GM19043 (cell line): ENCODE measurements around the gene TNNI3.
A peak's percentile ranks its signal among the peaks of the same experiment; 100 is the strongest.

ENCODE experiments used
- ATAC-seq: cut with Tn5 transposase; IDR thresholded peaks from one replicate; pipeline ENCODE4 v1.9.1; 2021; ENCODE audit warnings: low read depth; ENCODE audit not compliant: unreplicated experiment

TNNI3 gene

DNA sequence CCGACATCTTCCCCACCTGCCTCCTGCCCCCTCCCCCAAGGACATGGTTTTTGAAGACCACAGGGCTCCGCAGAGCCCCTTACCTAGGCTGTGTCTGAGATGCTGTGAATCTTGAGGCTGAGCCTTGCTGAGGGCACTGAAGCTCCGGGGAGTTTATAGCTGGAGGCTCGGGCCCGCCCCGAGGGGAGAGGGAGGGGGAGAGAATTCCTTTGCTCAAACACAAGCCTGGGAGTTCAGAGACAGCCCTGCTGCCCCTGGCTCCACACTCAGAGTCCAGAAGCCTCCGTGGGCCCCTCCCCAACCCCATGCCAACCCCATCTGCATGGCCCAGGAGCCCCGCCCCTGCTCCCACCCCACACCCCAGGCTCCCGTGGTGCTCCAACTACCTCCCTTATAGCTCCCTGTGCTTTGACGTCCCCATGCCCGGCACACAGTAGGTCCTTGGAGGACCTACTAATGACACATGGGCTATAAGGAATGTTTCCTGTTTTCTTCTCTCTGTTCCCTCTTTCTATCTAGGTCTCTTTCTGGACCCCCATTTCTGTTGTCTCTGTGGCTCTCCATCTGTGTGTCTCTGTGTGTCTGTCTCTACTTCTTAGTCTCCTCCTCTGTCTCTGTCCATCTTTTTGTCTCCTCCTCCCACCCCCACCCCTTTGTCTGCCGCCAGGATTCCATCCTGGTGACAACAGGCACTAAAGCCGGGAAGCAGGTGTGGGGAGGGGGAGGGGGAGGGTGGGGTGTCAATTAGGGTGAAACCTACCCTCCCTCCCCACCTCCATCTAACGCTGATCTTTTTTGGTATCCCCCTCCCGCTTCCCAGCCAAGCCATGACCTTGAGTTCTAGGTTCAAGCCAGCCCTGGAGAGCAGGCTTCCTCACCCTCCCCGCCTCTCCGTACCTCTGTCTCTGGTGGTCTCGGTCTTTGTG lies 8.2 kb downstream of the TNNI3 start, which contains the start of gene TNNT1:
TSS of gene TNNT1 (minus strand) at position 129 of the 926 bp plus-strand sequence. CDS start 2,049 bp downstream, outside the sequence.
- ATAC-seq = no peak

DNA sequence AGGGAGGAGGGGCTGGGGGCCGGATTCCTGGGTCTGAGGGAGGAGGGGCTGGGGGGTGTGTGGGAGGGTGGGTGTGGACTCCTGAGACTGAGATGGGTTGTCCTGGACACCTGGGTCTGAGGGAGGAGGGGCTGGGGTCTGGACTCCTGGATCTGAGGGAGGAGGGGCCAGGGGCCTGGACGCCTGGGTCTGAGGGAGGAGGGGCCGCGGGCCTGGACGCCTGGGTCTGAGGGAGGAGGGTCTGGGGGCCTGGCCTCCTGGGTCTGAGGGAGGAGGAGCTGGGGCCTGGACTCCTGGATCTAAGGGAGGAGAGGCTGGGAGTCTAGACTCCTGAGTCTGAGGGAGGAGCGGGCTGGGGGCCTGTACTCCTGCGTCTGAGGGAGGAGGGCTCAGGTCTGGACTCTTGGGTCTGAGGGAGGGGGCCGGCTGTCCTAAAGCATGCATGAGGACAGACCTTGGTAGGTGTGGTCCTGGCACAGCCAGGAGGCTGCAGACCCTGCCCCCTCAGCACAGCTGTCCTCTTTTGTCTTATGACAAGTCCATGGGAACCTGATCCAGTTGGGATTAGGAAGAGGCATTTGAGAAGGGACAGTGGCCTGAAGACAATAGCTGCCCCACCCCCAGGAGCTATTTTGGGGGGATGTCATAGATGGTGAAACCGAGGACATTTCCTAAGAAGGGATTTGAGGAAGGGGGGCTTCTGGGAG lies 9.8 kb downstream of the TNNI3 start:
- no peak for ATAC-seq

DNA sequence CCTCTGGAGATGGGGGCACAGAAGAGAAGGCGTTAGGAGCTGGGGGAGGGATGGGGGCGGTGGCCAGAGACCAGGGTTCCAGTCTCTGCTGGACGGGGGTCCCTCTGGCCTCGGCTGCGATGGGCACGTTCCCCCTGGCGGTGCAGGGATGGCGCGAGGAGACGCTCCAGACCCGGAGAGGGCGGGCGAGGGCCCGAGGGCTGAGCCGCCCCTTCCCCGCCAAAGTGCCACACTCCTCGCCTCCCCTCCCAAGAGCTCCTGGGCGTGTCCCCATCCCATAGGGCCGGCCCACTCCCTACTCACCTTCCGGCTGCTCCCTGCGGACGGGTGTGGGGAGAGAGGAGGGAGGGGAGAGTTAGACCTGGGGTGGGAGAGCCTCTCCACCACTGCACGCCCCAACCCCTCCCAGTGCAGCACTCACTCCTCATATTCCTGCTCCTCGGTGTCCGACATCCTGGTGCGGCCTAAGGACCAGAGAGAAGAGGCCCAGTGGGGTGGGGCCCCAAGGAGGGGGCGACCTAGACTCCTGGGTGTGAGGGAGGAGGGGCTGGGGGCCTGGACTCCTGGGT lies 10.7 kb downstream of the TNNI3 start:
- ATAC-seq = no peak

DNA sequence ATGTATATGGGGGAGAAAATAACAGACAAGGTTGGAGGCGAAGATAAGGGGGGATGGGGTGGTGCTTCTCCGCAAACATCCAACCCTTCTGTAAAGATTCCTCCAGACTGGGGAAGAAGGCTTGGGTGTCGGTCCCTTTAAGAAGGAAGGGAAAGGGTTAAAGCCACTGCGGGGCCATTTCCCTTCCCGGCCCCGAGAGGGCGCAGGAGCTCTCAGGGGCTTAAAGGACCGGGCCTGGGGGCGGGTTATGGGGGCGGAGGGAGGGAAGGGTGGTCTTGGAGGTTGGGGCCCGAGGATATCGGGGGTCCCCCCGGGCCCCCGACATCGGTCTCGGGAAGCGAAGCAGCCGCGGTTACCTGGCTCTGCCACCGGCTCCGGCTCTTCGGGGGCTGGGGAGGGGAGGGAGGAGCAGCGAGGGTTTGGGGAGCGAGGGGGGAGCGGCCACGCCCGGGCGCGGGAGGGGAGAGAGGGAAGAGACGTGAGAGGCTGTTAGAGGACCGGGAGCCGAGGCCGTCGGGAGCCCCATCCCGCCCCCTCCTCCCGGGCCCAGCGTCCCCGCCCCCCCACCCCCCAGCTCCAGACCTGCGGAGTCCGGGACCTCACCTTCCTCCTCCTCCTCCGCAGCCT lies 11.3 kb downstream of the TNNI3 start:
- ATAC-seq = no peak

DNA sequence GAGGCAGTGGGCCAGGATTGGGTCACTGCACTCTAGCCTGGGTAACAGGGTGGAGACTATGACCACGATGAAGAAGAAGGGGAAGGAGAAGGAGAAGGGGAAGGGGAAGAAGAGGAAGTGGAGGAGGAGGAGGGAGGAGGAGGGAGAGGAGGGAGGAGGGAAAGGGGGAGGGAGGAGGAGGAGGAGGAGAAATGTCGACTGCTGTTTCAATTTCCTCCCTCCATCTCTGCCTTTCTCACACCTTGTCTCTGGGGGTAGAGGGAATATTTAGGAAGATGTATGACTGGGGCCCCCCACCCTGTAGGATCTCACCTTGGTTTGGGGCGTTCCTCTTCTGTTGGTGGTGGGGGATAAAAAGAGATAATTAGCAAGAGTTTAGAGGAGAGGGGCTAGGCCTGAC lies 12.3 kb downstream of the TNNI3 start:
- no peak for ATAC-seq

DNA sequence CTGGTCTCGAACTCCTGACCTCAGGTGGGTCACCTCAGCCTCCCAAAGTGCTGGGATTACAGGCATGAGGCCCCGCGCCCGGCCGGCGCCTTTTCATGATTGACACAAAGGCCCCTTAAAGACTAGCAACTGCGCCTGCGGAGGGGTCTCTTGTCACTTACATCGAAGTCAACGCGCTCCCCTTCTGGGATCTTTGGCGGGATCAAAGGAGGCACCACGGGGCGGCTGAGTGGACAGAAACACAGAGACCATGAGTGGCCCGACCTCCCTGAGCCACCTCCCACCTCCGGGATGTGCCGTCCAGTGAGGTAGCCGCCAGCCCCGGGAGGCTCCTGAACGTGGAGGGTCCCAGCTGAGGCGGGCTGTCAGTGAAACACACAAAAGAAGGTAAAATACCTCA lies 15.8 kb downstream of the TNNI3 start:
- no peak for ATAC-seq

DNA sequence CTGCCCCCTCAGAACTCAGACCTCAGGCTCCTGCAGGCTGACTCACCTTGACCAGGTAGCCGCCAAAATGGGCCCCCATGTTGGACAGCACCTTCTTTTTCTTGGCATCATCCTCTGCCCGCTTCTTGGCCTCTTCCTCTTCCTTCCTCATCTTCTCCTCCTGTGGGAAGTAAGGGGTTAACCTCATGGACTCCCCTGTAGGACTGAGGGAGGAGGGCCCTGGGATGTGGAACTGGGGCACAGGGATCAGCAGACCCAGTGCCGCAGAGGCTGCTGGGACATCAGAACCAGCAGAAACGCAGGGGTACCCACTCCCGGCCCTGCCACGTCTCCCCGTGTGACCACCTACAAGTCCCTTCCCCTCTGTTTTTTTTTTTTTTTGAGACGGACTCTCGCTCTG lies 19.6 kb downstream of the TNNI3 start:
- ATAC-seq = no peak

DNA sequence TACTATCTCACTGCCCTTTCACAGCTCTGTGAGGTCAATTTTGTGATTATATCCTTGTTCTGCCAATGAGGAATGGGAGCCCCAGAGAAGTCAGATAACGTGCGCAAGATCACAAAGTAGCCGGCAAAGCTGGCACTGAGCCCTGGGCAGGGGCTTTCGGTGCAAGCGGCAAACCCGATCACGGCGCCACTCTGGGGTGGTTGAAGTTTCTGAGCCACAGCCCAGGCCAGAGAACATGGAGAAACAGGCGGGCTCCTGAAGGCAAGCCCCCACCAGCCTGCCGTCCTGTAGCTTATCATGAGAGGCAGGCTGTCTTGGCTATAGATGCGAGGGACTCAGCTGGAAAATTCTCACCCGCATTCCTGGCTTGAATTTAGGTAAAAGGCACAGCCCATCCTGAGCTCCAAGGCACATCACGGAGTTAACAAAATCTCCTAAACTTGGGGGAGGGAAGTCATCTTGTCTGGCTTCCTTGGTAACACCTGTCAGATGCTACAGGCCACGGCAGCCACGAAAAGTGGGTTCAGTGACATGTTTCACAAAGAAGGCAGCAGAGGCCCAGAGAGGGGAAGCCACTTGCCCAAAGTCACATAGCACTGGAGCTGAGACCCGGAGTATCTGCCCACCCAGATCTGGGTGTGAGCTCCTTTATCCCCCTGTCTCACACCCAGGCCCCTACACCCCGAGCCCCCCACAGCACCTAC lies 21.0 kb downstream of the TNNI3 start:
- ATAC-seq = no peak

DNA sequence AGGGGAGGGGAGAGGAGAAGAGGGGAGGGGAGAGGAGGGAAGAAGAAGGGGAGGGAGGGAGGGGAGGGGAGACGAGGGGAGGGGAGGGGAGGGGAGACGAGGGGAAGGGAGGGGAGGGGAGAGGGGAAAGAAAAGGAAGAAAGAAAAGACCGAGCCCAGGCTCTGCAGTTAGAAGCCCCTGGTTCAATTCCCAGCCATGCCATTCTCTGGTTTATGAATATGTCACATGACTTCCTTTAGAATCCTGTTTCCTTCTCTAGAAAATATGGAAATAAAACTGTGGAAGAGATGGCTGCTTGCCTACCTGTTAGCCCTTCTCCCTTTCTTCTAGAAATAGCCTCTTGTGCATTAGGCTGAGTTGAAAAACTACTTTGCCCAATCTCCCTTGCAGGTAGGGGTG lies 22.8 kb downstream of the TNNI3 start:
- no peak for ATAC-seq

DNA sequence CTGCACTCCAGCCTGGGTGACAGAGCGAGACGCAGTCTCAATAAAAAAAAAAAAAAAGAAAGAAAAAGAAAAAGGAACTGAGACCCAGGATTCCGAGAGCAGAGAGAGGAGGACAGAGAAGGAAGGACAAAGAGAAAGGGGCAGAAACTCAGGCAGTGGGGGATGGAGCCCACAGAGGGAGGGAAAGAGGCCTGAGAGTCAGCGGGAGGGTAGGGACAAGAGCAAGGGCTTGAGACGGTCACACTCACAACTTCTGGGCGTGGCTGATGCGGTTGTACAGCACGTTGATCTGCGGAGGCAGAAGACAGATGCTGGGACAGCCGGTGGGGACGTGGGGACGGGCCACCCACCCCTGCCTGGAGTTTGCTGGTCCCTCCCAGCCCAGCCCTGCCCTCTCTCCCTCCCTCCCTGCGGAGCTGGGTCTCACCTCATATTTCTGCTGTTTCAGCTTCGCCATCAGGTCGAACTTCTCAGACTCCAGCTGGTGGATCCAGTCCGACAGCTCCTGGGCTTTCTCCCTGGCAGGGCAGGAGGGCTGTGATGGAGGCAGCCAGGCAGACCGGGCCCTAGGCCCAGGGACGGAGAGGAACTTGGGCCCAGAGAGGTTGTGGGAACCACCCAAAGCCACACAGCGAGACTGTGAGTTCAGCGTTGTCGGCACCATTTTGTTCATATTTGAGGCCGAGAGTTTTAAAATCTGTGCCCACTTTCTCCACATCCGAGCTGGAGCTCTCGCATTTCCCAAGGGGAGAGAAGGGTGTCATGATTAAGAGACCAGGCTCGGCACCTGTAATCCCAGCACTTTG lies 23.7 kb downstream of the TNNI3 start:
- ATAC-seq = no peak

DNA sequence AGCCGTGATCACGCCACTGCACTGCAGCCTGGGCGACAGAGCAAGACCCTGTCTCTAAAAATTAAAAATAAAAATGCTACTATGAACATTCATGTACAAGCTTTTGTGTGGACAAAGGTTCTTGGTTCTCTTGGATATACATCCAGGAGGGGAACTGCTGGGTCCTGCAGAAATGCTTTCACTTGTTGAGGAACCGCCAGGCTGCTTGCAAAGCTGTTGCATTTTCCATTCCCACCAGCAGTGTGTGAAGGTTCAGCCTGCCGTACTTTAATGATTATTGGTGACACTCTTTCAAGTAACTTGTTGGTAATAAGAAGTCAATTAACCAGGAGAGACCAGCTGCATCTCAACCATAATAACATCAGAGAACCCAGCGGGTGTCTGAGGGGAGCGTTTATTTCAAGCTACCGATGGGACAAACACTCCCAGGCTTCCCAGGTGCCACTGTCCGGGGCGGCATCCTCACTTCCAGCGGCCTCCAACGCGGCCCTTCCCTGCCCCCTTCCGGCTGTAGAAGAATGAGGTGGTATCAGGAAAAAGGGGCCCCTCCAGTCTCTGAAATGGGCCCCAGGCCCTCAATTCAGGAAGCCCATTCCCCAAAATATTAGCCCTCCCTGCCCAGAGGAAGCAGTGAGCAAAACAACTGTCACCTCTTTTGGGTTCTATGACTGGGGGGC lies 24.9 kb downstream of the TNNI3 start:
- ATAC-seq = no peak

DNA sequence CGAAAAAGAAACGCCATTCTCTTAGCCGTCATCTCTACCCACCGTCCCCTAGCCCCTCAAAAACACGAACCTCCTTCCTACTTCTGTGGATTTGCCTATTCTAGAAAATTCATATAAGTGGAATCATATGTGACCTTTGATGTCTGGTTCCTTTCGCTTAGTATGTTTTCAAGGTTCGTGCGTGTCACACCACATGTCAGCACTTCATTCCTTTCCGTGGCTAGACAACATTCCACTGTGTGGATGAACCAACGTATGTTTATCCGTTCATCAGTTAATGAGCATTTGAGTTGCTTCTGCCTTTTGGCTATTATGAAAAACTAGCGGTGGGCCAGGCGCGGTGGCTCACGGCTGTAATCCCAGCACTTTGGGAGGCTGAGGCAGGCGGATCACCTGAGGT lies 26.1 kb downstream of the TNNI3 start:
- ATAC-seq = no peak

DNA sequence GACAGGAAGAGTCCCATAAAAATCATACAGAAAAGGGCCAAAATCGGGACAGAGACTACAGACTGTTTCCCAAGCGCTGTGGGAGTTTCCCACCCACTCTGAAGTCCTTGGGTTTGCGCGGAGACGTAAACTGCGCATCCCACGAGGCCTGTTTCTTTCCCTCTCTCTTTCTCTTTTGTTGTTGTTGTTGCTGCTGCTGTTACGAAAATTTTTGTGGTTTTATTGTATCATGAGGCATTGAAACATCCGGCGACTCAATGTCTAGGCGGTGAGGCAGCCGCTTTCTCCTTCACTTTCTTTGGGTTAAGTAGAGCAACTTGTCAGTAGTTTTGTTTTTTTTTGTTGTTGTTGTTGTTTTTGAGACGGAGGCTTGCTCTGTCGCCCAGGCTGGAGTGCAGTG lies 38.5 kb downstream of the TNNI3 start:
- no peak for ATAC-seq

DNA sequence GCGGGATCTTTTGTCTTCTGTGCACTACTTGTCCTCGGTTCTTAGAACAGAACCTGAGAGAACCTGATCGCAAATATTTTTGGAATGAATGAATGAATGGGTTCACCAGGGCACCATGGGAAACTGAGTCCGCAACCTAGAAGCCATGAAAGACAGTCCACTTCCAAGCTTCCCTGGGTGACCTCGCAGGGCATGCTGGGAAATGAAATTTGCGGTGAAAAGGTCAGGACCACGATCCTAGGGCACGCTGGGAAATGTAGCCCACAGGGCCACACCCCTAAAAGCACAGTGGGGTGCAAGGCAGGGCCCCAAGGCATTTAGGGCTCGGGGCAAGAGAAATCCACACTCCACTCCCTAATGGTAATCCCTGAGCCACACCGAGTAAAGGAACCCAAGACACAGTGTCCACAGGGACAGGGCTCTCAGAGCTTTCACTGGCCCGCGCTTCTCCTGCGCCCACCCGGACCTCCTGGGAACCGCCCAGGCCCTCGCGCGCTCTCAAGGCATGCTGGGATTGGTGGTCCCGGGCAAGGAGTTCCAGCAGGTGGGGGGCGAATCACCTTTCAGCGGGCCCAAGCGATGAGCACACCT lies 39.0 kb downstream of the TNNI3 start:
- no peak for ATAC-seq

DNA sequence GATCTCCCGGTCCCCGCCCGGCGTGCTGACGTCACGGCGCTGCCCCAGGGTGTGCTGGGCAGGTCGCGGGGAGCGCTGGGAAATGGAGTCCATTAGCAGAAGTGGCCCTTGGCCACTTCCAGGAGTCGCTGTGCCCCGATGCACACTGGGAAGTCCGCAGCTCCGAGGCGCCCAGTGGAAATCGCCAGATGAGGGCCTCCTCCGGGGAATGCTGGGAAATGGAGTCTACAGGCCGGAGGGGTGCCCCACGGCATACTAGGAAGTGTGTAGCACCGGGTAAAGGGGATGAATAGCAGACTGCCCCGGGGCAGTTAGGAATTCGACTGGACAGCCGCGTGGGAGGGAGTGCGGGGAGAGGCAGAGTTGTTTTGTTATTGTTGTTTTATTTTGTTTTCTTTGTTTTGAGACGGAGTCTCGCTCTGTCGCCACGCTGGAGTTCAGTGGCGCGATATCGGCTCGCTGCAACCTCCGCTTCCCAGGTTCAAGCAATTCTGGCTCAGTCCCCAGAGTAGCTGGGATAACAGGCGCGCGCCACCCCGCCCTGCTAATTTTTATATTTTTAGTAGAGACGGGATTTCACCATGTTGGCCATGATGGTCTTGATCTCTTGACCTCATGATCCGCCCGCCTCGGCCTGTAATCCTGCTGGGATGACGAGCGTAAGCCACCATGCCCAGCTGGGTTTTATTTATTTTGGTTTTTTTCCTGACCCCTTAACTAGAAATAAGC lies 39.7 kb downstream of the TNNI3 start:
- ATAC-seq = peak; percentile 89

DNA sequence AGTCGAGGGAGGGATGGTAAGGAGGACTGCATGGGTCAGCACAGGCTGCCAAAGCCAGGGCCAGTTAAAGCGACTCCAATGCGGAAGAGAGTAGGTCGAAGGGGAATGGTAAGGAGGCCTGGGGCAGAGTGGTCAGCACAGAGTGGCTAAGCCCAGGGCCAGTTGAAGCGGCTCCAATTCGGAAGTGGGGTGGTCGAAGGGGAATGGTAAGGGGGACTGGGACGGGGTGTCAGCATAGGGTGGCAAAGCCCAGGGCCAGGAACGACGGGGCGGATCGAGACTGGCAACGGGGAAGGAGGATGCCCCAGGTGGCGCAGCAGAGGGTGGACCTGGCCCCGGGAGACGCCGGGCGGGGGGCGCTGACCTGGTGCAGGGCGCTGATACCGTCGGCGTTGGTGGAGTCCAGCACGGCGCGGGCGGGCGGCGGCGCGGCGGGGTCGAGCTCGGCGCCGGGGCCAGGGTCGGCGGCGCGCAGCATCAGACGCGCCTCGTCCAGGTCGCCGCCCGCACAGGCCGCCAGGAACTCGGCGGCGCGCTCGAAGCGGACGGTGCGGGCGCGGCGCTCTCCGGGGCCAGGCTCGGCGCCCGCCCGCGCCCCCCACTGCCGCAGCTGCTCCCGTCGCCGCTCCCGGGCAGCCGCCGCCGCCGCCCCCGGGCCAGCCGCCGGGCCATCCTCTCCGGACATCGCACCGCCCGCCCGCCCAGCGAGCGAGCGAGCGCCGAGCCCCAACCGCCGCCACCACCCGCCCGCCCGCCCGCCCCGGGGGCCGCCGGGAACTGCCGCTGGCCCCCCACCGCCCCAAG lies 40.5 kb downstream of the TNNI3 start, which contains the start of gene PPP1R12C:
TSS of gene PPP1R12C (minus strand) at position 779 of the 804 bp plus-strand sequence. CDS start at position 685, 94 bp downstream.
- no peak for ATAC-seq

DNA sequence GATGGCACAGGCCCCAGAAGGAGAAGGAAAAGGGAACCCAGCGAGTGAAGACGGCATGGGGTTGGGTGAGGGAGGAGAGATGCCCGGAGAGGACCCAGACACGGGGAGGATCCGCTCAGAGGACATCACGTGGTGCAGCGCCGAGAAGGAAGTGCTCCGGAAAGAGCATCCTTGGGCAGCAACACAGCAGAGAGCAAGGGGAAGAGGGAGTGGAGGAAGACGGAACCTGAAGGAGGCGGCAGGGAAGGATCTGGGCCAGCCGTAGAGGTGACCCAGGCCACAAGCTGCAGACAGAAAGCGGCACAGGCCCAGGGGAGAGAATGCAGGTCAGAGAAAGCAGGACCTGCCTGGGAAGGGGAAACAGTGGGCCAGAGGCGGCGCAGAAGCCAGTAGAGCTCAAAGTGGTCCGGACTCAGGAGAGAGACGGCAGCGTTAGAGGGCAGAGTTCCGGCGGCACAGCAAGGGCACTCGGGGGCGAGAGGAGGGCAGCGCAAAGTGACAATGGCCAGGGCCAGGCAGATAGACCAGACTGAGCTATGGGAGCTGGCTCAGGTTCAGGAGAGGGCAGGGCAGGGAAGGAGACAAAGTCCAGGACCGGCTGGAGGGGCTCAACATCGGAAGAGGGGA lies 41.2 kb downstream of the TNNI3 start:
- ATAC-seq = no peak
